GM19023 (cell line): ENCODE results near the gene SLC49A4.

Source experiments
- ATAC-seq: cut with Tn5 transposase; IDR thresholded peaks from one replicate; pipeline ENCODE4 v1.9.1; 2021; ENCODE audit warnings: mild to moderate bottlenecking, moderate library complexity; ENCODE audit not compliant: unreplicated experiment

SLC49A4 gene

GRCh38 chr3:122898298-122898697 lies 103.4 kb downstream of the SLC49A4 start:
- ATAC-seq, result no peak

GRCh38 chr3:122902326-122902725 lies 107.5 kb downstream of the SLC49A4 start:
- no peak for ATAC-seq

- no peak for ATAC-seq
Measured at GRCh38 chr3:122903171-122903570, 108.3 kb downstream of the SLC49A4 start.

GRCh38 chr3:122907471-122907870 lies 112.6 kb downstream of the SLC49A4 start:
- no peak for ATAC-seq

GRCh38 chr3:122908251-122908650 lies 113.4 kb downstream of the SLC49A4 start:
- ATAC-seq, result no peak

- no peak for ATAC-seq
Measured at GRCh38 chr3:122911901-122912300, 117.0 kb downstream of the SLC49A4 start.

GRCh38 chr3:122912772-122913538 lies 118.1 kb downstream of the SLC49A4 start:
- ATAC-seq, result no peak

GRCh38 chr3:122913539-122914100 lies 118.8 kb downstream of the SLC49A4 start:
- ATAC-seq, result no peak

GRCh38 chr3:122915300-122916055 lies 120.6 kb downstream of the SLC49A4 start:
- no peak for ATAC-seq

GRCh38 chr3:122916084-122916483 lies 121.2 kb downstream of the SLC49A4 start:
- ATAC-seq, result no peak

GRCh38 chr3:122916580-122916979 lies 121.7 kb downstream of the SLC49A4 start:
- ATAC-seq, result no peak

- ATAC-seq, result no peak
Measured at GRCh38 chr3:122917412-122917811, 122.5 kb downstream of the SLC49A4 start.

GRCh38 chr3:122918576-122919290 lies 123.9 kb downstream of the SLC49A4 start:
- no peak for ATAC-seq

- no peak for ATAC-seq
Measured at GRCh38 chr3:122919291-122919610, 124.4 kb downstream of the SLC49A4 start.

GRCh38 chr3:122920986-122921385 lies 126.1 kb downstream of the SLC49A4 start:
- ATAC-seq, result no peak

- no peak for ATAC-seq
Measured at GRCh38 chr3:122921791-122922651, 127.2 kb downstream of the SLC49A4 start.

- no peak for ATAC-seq
Measured at GRCh38 chr3:122923611-122924010, 128.7 kb downstream of the SLC49A4 start.

- no peak for ATAC-seq
Measured at GRCh38 chr3:122924056-122924455, 129.2 kb downstream of the SLC49A4 start.

GRCh38 chr3:122925756-122926155 lies 130.9 kb downstream of the SLC49A4 start:
- ATAC-seq, result no peak

- ATAC-seq, result no peak
Measured at GRCh38 chr3:122926322-122926721, 131.5 kb downstream of the SLC49A4 start.
